PC-3 (cell line): Measurements from ENCODE around the gene SDS. TPM values are rescaled to one million over a fixed set of nuclear protein-coding genes. Genes with fewer than 3 reads are reported as not detected.

Experiments
- ATAC-seq: fragments of 200-7000 bp; cut with Tn5 transposase; 2 replicates; pipeline ENCODE4 v1.9.1; 2020; ENCODE audit warnings: mild to moderate bottlenecking, moderate library complexity
- BruUV-seq: library from RNA; stranded (reverse); fragments of 400-500 nt; replicated peaks from 2 replicates; lab custom pipeline; 2021; lab: Mats Ljungman, UMichigan
- CTCF ChIA-PET: fragments of 300-600 bp; sonication (Branson Sonifier 250); formaldehyde crosslinking; loops from one replicate; lab custom pipeline; 2022; ENCODE audit warnings: antibody characterized with exemption; lab: Charles Lee
- POLR2A ChIA-PET: fragments of 300-600 bp; sonication (Branson Sonifier 250); formaldehyde crosslinking; loops from one replicate; lab custom pipeline; 2022; ENCODE audit warnings: antibody characterized with exemption; ENCODE audit not compliant: unreplicated experiment; lab: Charles Lee
- DNase-seq: peaks from one replicate; pipeline ENCODE4 v3.0.0-alpha.2; 2015
- H2AFZ ChIP-seq: fragments of 300-600 bp; sonication (generic); 2 replicates; pipeline ENCODE4 v1.6.0; 2016; ENCODE audit warnings: antibody characterized with exemption, low read length
- H3F3A ChIP-seq: fragments of 300-600 bp; sonication (generic); one replicate; pipeline ENCODE4 v1.6.0; 2017; ENCODE audit warnings: antibody characterized with exemption, low read length, control low read depth, mild to moderate bottlenecking; ENCODE audit not compliant: unreplicated experiment
- H3K27ac ChIP-seq: fragments of 300-600 bp; sonication (generic); 2 replicates; pipeline ENCODE4 v1.5.1; 2016; ENCODE audit warnings: mild to moderate bottlenecking, low read length
- H3K27me3 ChIP-seq: fragments of 300-600 bp; sonication (generic); 2 replicates; pipeline ENCODE4 v1.6.1; 2016; ENCODE audit warnings: low read length, mixed read lengths
- H3K36me3 ChIP-seq: fragments of 300-600 bp; sonication (generic); 2 replicates; pipeline ENCODE4 v1.6.1; 2016; ENCODE audit warnings: low read depth, mixed run types, low read length, mixed read lengths
- H3K4me1 ChIP-seq: fragments of 300-600 bp; sonication (generic); 2 replicates; pipeline ENCODE4 v1.5.1; 2016; ENCODE audit warnings: low read length; ENCODE audit not compliant: insufficient read depth
- H3K4me2 ChIP-seq: fragments of 300-600 bp; sonication (generic); 2 replicates; pipeline ENCODE4 v1.6.0; 2016; ENCODE audit warnings: low read length
- H3K4me3 ChIP-seq: fragments of 300-600 bp; sonication (generic); 2 replicates; pipeline ENCODE4 v1.5.1; 2016; ENCODE audit warnings: mild to moderate bottlenecking, low read length, mixed read lengths
- H3K79me2 ChIP-seq: fragments of 300-600 bp; sonication (generic); 2 replicates; pipeline ENCODE4 v1.6.1; 2017; ENCODE audit warnings: low read length, mixed read lengths
- H3K9ac ChIP-seq: fragments of 300-600 bp; sonication (generic); 2 replicates; pipeline ENCODE4 v1.6.0; 2016; ENCODE audit warnings: mild to moderate bottlenecking, low read length
- H3K9me2 ChIP-seq: fragments of 300-600 bp; sonication (generic); replicated peaks from 2 replicates; pipeline ENCODE4 v1.6.1; 2016; ENCODE audit warnings: mixed run types, low read length, mixed read lengths
- H3K9me3 ChIP-seq: fragments of 300-600 bp; sonication (generic); 2 replicates; pipeline ENCODE4 v1.6.1; 2016; ENCODE audit warnings: low read length, mixed read lengths
- H4K20me1 ChIP-seq: fragments of 300-600 bp; sonication (generic); 2 replicates; pipeline ENCODE4 v1.6.1; 2016; ENCODE audit warnings: low read length, mixed read lengths
- EZH2 ChIP-seq: fragments of 300-600 bp; sonication (generic); IDR thresholded peaks from one replicate; pipeline ENCODE4 v1.6.1; 2017; ENCODE audit warnings: antibody characterized with exemption, mild to moderate bottlenecking, low read length; ENCODE audit not compliant: unreplicated experiment
- EZH2phosphoT487 ChIP-seq: fragments of 300-600 bp; sonication (generic); IDR thresholded peaks from 2 replicates; pipeline ENCODE4 v1.6.1; 2018; ENCODE audit warnings: mild to moderate bottlenecking, antibody characterized with exemption, low read length, borderline replicate concordance
- intact Hi-C: fragments of 100-400 bp; cut with micrococcal nuclease; formaldehyde crosslinking; loops from 2 replicates; pipeline ENCODE4 v1.9.0; 2023
- total RNA-seq: library from RNA; depleted of rRNA; stranded (reverse); fragments of >200 nt; gene quantifications from 2 replicates; pipeline ENCODE4 v1.2.3, GENCODE V29; 2014
- TF ChIP-seq, protein P1 (sequence below): fragments of 300-600 bp; sonication (generic); conservative IDR thresholded peaks from 2 replicates; pipeline ENCODE4 v1.5.1; 2017; ENCODE audit warnings: antibody characterized with exemption, low read depth, mild to moderate bottlenecking, low read length

SDS gene
- total RNA-seq, 1 experiment from 2014 or later: not detected

DNA sequence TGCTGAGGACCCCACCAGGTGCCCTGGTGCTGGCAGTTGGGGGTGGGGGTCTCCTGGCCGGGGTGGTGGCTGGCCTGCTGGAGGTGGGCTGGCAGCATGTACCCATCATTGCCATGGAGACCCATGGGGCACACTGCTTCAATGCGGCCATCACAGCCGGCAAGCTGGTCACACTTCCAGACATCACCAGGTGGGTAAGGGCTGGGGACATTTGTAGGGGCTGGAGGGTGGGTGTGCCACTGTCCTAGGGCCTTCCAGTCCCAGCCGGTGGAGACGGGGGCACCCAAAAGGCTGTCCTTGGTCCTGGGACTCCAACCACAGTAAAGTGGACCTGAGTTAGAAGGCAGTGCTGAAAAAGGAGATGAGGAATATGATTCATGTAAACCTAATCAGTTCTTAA is 31.7 kb upstream of the SDS start:
- DNase-seq (no peak), ATAC-seq (no peak)
- Histone ChIP-seq H4K20me1 (no peaks in the 10 kb centered on the region), H3K9me3 (no peaks in the 10 kb centered on the region), H3K79me2 (no peaks in the 10 kb centered on the region), H3K27ac (no peak overlapping the region), H3K4me2 (no peak overlapping the region), H3F3A (no peaks in the 10 kb centered on the region), H2AFZ (no peak overlapping the region), H3K4me1 (no peaks in the 10 kb centered on the region), H3K4me3 (no peak overlapping the region), H3K27me3 (no peaks in the 10 kb centered on the region), H3K9ac (no peak overlapping the region), H3K36me3 (no peaks in the 10 kb centered on the region), H3K9me2 (no peaks in the 10 kb centered on the region)
- intact Hi-C loops: no loop called here
- no TSS peak for BruUV-seq
- TF ChIP-seq EZH2phosphoT487 (no peak), EZH2 (no peak)
- TF ChIP-seq, protein P1, sequence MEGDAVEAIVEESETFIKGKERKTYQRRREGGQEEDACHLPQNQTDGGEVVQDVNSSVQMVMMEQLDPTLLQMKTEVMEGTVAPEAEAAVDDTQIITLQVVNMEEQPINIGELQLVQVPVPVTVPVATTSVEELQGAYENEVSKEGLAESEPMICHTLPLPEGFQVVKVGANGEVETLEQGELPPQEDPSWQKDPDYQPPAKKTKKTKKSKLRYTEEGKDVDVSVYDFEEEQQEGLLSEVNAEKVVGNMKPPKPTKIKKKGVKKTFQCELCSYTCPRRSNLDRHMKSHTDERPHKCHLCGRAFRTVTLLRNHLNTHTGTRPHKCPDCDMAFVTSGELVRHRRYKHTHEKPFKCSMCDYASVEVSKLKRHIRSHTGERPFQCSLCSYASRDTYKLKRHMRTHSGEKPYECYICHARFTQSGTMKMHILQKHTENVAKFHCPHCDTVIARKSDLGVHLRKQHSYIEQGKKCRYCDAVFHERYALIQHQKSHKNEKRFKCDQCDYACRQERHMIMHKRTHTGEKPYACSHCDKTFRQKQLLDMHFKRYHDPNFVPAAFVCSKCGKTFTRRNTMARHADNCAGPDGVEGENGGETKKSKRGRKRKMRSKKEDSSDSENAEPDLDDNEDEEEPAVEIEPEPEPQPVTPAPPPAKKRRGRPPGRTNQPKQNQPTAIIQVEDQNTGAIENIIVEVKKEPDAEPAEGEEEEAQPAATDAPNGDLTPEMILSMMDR: no peak
- ChIA-PET POLR2A (no interaction called here), CTCF (no interaction called here)

- H3K79me2 ChIP-seq: no peaks in the 10 kb centered on the region
- ATAC-seq (no peak), DNase-seq (no peak)
- H2AFZ ChIP-seq: no peak overlapping the region
- TF ChIP-seq, protein P1: no peak
- no peak for TF ChIP-seq EZH2phosphoT487
- no peak for TF ChIP-seq EZH2
- no peaks in the 10 kb centered on the region for H3K4me1 ChIP-seq
- no peaks in the 10 kb centered on the region for H4K20me1 ChIP-seq
- BruUV-seq: no TSS peak
- CTCF ChIA-PET: no interaction called here
- no peak overlapping the region for H3K9ac ChIP-seq
- H3K4me3 ChIP-seq: no peak overlapping the region
- H3K27me3 ChIP-seq: no peaks in the 10 kb centered on the region
- no peaks in the 10 kb centered on the region for H3K9me2 ChIP-seq
- H3K4me2 ChIP-seq: no peak overlapping the region
- H3K36me3 ChIP-seq: no peaks in the 10 kb centered on the region
- H3K27ac ChIP-seq: no peak overlapping the region
- no peaks in the 10 kb centered on the region for H3K9me3 ChIP-seq
- POLR2A ChIA-PET: no interaction called here
- intact Hi-C loops: no loop called here
- H3F3A ChIP-seq: no peaks in the 10 kb centered on the region
These were observed 29.3 kb upstream of the SDS start for GRCh38 chr12:113432986-113433385.

- H2AFZ ChIP-seq: no peak overlapping the region
- no peak overlapping the region for H3K27ac ChIP-seq
- no peaks in the 10 kb centered on the region for H3K9me2 ChIP-seq
- no peaks in the 10 kb centered on the region for H4K20me1 ChIP-seq
- no peaks in the 10 kb centered on the region for H3K9me3 ChIP-seq
- H3K36me3 ChIP-seq: no peaks in the 10 kb centered on the region
- H3K4me1 ChIP-seq: peaks cover 2% of the 10 kb centered on the region
- H3K4me3 ChIP-seq: no peak overlapping the region
- no peaks in the 10 kb centered on the region for H3K27me3 ChIP-seq
- ChIA-PET CTCF (no interaction called here), POLR2A (no interaction called here)
- no peak overlapping the region for H3K4me2 ChIP-seq
- intact Hi-C loops: no loop called here
- TF ChIP-seq EZH2phosphoT487 (no peak), EZH2 (no peak)
- TF ChIP-seq, protein P1: no peak
- no peak for DNase-seq
- peaks cover 3% of the 10 kb centered on the region for H3K79me2 ChIP-seq
- no TSS peak for BruUV-seq
- no peaks in the 10 kb centered on the region for H3F3A ChIP-seq
- H3K9ac ChIP-seq: no peak overlapping the region
- no peak for ATAC-seq
These were observed 24.8 kb upstream of the SDS start for GRCh38 chr12:113428482-113428881.
